Endodermal cell (in vitro differentiated cells): ENCODE measurements around the gene MACROD2. TPM values are rescaled to one million over a fixed set of nuclear protein-coding genes. Genes with fewer than 3 reads are reported as not detected.

Experiments used
- DNase-seq: peaks from one replicate; pipeline ENCODE4 v3.0.0-alpha.2; 2017
- H3K27ac ChIP-seq: 2 replicates; pipeline ENCODE4 v1.5.1; 2013; ENCODE audit warnings: mild to moderate bottlenecking, low read depth, low read length, moderate library complexity
- H3K27me3 ChIP-seq: 2 replicates; pipeline ENCODE4 v1.6.1; 2013; ENCODE audit warnings: mild to moderate bottlenecking, low read length, moderate library complexity; ENCODE audit not compliant: insufficient read depth, control insufficient read depth, poor library complexity, severe bottlenecking
- H3K36me3 ChIP-seq: 2 replicates; pipeline ENCODE4 v1.7.0; 2013; ENCODE audit warnings: mild to moderate bottlenecking, low read length, moderate library complexity; ENCODE audit not compliant: control insufficient read depth, insufficient read depth
- H3K4me1 ChIP-seq: one replicate; pipeline ENCODE4 v1.7.0; 2013; ENCODE audit warnings: low read length; ENCODE audit not compliant: control insufficient read depth, insufficient read depth
- H3K4me3 ChIP-seq: 2 replicates; pipeline ENCODE4 v1.5.1; 2013; ENCODE audit warnings: mild to moderate bottlenecking, low read length, moderate library complexity
- H3K9ac ChIP-seq: 2 replicates; pipeline ENCODE4 v1.6.1; 2013; ENCODE audit warnings: mild to moderate bottlenecking, low read length, moderate library complexity; ENCODE audit not compliant: poor library complexity, severe bottlenecking; ENCODE audit errors: extremely low read depth
- H3K9me3 ChIP-seq: 2 replicates; pipeline ENCODE4 v1.6.1; 2013; ENCODE audit warnings: mild to moderate bottlenecking, low read length, moderate library complexity; ENCODE audit not compliant: control insufficient read depth
- H3K27ac Mint-ChIP-seq: 2 replicates; pipeline ENCODE4 v1.8.0; 2020; ENCODE audit warnings: mixed read lengths
- H3K27me3 Mint-ChIP-seq: 2 replicates; pipeline ENCODE4 v1.8.0; 2021; ENCODE audit warnings: mild to moderate bottlenecking, mixed read lengths; ENCODE audit not compliant: insufficient read depth
- H3K36me3 Mint-ChIP-seq: 2 replicates; pipeline ENCODE4 v1.8.0; 2020; ENCODE audit warnings: low read depth, mixed read lengths
- H3K4me1 Mint-ChIP-seq: 2 replicates; pipeline ENCODE4 v1.8.0; 2020; ENCODE audit warnings: mixed read lengths
- H3K4me3 Mint-ChIP-seq: 2 replicates; pipeline ENCODE4 v1.8.0; 2020; ENCODE audit warnings: mild to moderate bottlenecking, moderate library complexity, mixed read lengths
- H3K9me3 Mint-ChIP-seq: 2 replicates; pipeline ENCODE4 v1.8.0; 2020; ENCODE audit warnings: mild to moderate bottlenecking, mixed read lengths
- WGBS, 2 experiments: methylation state at CpG; one replicate each; pipeline versions ENCODE4 v1.1.5 to v1.1.7; 2013; ENCODE audit warnings: missing lambda C conversion rate in 2 of 2, mixed read lengths in 1 of 2; ENCODE audit not compliant: insufficient coverage in 1 of 2, insufficient read length in 1 of 2; 5-methylcytosine and 5-hydroxymethylcytosine counted together
- total RNA-seq, 2 donors: library from RNA; stranded (reverse); fragmentation: NEBNext Ultra II Directional in 1 of 2; extraction: Animal tissue kit (Norgen Biotek cat#: 25700) in 1 of 2; gene quantifications; 2 replicates in 1 of 2; 3 replicates in 1 of 2; pipeline ENCODE4 v1.2.1, GENCODE V29; 2021
- TF ChIP-seq, protein P1 (sequence below): fragments of 200-600 bp; sonication (generic); conservative IDR thresholded peaks from 2 replicates; pipeline ENCODE4 v1.5.0; 2021; ENCODE audit warnings: antibody characterized with exemption, mild to moderate bottlenecking

Gene MACROD2
- total RNA-seq, 2 donors from 2014 or later = 2.3 to 4.8 TPM

DNA sequence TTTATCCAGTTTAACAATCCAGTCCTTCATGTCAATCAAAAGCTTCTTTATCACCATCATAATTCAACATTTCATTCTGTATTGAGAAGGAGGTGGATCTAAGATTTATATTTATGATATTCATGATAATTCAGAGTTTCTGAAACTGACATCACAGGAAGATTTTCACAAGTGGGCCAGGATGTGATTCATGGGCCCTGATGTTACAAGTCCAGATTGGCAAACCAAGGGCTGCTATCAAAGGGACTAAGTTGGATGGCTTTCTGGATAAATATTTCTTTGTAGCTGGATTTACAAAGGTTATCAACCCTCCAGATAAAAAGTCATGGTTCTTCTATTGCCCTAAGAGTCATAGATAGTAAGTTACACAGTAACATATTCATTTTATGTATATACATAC is 1711.4 kb downstream of the MACROD2 start:
- no peak for DNase-seq

DNA sequence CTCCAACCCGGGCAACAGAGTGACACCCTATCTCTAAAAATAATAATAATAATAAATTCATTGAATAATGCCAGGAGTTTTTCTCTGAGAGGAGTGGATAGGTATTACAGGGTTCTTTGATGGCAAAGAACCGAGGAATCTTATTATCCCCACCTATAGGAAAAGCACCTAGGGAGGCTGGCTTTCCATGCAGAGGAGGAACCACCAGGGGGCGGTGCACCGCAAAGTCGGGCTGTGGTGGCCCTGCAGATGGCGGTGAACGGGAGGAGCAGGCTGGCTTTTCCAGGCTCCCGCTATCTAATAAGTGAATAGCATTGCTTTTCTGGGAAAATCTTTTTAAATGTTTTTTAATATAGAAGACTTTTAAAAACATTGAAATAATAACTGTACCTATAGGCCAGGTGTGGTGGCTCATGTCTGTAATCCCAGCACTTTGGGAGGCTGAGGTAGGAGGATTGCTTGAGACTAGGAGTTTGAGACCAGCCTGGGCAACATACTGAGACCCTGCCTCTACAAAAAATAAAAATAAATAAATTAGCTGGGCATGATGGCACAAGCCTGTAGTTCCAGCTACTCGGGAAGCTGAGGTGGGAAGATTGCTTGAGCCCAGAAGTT is 1713.8 kb downstream of the MACROD2 start:
- WGBS, 2 experiments = 68 to 80% methylated on average over 1 to 7 of the region's 9 CpGs
- H3K4me1 Mint-ChIP-seq = peaks cover 33% of the 10 kb centered on the region

More for the DNA sequence above, 1711.4 kb downstream of the MACROD2 start:
- Mint-ChIP-seq H3K9me3 (no peaks in the 10 kb centered on the region), H3K27ac (no peak overlapping the region), H3K27me3 (no peaks in the 10 kb centered on the region), H3K4me3 (no peak overlapping the region), H3K4me1 (peaks cover 24% of the 10 kb centered on the region), H3K36me3 (no peaks in the 10 kb centered on the region)
- H3K36me3 ChIP-seq = no peaks in the 10 kb centered on the region
- H3K4me1 ChIP-seq = no peaks in the 10 kb centered on the region
- H3K27ac ChIP-seq = no peak overlapping the region
- H3K9me3 ChIP-seq = no peaks in the 10 kb centered on the region
- no peaks in the 10 kb centered on the region for H3K27me3 ChIP-seq
- no peak overlapping the region for H3K9ac ChIP-seq
- TF ChIP-seq, protein P1, sequence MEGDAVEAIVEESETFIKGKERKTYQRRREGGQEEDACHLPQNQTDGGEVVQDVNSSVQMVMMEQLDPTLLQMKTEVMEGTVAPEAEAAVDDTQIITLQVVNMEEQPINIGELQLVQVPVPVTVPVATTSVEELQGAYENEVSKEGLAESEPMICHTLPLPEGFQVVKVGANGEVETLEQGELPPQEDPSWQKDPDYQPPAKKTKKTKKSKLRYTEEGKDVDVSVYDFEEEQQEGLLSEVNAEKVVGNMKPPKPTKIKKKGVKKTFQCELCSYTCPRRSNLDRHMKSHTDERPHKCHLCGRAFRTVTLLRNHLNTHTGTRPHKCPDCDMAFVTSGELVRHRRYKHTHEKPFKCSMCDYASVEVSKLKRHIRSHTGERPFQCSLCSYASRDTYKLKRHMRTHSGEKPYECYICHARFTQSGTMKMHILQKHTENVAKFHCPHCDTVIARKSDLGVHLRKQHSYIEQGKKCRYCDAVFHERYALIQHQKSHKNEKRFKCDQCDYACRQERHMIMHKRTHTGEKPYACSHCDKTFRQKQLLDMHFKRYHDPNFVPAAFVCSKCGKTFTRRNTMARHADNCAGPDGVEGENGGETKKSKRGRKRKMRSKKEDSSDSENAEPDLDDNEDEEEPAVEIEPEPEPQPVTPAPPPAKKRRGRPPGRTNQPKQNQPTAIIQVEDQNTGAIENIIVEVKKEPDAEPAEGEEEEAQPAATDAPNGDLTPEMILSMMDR = no peak
- H3K4me3 ChIP-seq = no peak overlapping the region

GRCh38 chr20:15710636-15711035 is 1715.3 kb downstream of the MACROD2 start:
- Histone ChIP-seq H3K27me3 (no peaks in the 10 kb centered on the region), H3K36me3 (no peaks in the 10 kb centered on the region), H3K4me3 (no peak overlapping the region), H3K9ac (no peak overlapping the region), H3K4me1 (peaks cover 4% of the 10 kb centered on the region), H3K27ac (no peak overlapping the region), H3K9me3 (no peaks in the 10 kb centered on the region)
- 96% methylated on average over 3 of the region's 5 CpGs for WGBS, 2 experiments
- Mint-ChIP-seq H3K9me3 (no peaks in the 10 kb centered on the region), H3K4me3 (no peak overlapping the region), H3K36me3 (no peaks in the 10 kb centered on the region), H3K27ac (no peak overlapping the region), H3K27me3 (no peaks in the 10 kb centered on the region), H3K4me1 (peaks cover 41% of the 10 kb centered on the region)
- DNase-seq = no peak
- TF ChIP-seq, protein P1 = no peak

More for the DNA sequence above, 1713.8 kb downstream of the MACROD2 start:
- H3K9me3 Mint-ChIP-seq = no peaks in the 10 kb centered on the region
- H3K4me3 Mint-ChIP-seq = no peak overlapping the region
- no peak overlapping the region for H3K27ac Mint-ChIP-seq
- no peaks in the 10 kb centered on the region for H3K27me3 Mint-ChIP-seq
- no peak overlapping the region for H3K9ac ChIP-seq
- H3K27ac ChIP-seq = no peak overlapping the region
- H3K4me3 ChIP-seq = no peak overlapping the region
- H3K9me3 ChIP-seq = no peaks in the 10 kb centered on the region
- no peaks in the 10 kb centered on the region for H3K36me3 Mint-ChIP-seq
- H3K27me3 ChIP-seq = no peaks in the 10 kb centered on the region
- TF ChIP-seq, protein P1 = peak; percentile 95
- peak; percentile 94 for DNase-seq
- H3K36me3 ChIP-seq = no peaks in the 10 kb centered on the region
- peaks cover 4% of the 10 kb centered on the region for H3K4me1 ChIP-seq
